Left ventricle myocardium inferior (tissue), 1 donor: ENCODE results near the gene MATR3. TPM values are rescaled to one million over a fixed set of nuclear protein-coding genes. Genes with fewer than 3 reads are reported as not detected.
A peak's percentile ranks its signal among the peaks of the same experiment; 100 is the strongest.

Experiments used
- DNase-seq: peaks from one replicate; pipeline ENCODE4 v3.0.0-alpha.2; 2020
- H3K27ac ChIP-seq: fragments of 200-600 bp; replicated peaks from 2 replicates; pipeline ENCODE4 v1.8.0; 2021
- H3K27me3 ChIP-seq: fragments of 200-600 bp; 2 replicates; pipeline ENCODE4 v1.8.0; 2021; ENCODE audit warnings: low read depth
- H3K36me3 ChIP-seq: fragments of 200-600 bp; 2 replicates; pipeline ENCODE4 v1.8.0; 2021
- H3K4me1 ChIP-seq: fragments of 200-600 bp; 2 replicates; pipeline ENCODE4 v1.8.0; 2021
- H3K4me3 ChIP-seq: fragments of 200-600 bp; 2 replicates; pipeline ENCODE4 v1.8.0; 2021; ENCODE audit warnings: mild to moderate bottlenecking, moderate library complexity
- H3K9me3 ChIP-seq: fragments of 200-600 bp; replicated peaks from 2 replicates; pipeline ENCODE4 v1.8.0; 2021
- intact Hi-C: fragments of 100-400 bp; cut with micrococcal nuclease; formaldehyde crosslinking; loops from one replicate; pipeline ENCODE4 v1.11.0; 2022
- total RNA-seq: library from RNA; stranded (reverse); fragmentation: NEBNext Ultra II Directional; extraction: Animal tissue kit (Norgen Biotek cat#: 25700); gene quantifications from one replicate; pipeline ENCODE4 v1.2.1, GENCODE V29; 2021
- TF ChIP-seq, protein P1 (sequence below): fragments of 200-600 bp; IDR thresholded peaks from 2 replicates; pipeline ENCODE4 v1.8.0; 2021; ENCODE audit warnings: antibody characterized with exemption, mild to moderate bottlenecking, borderline replicate concordance
- donor health status: DM: no; HTN: yes; CAD: no; lungs with severe emphysema.

Gene MATR3
- total RNA-seq, 1 donor from 2014 or later, result 121 TPM

DNA sequence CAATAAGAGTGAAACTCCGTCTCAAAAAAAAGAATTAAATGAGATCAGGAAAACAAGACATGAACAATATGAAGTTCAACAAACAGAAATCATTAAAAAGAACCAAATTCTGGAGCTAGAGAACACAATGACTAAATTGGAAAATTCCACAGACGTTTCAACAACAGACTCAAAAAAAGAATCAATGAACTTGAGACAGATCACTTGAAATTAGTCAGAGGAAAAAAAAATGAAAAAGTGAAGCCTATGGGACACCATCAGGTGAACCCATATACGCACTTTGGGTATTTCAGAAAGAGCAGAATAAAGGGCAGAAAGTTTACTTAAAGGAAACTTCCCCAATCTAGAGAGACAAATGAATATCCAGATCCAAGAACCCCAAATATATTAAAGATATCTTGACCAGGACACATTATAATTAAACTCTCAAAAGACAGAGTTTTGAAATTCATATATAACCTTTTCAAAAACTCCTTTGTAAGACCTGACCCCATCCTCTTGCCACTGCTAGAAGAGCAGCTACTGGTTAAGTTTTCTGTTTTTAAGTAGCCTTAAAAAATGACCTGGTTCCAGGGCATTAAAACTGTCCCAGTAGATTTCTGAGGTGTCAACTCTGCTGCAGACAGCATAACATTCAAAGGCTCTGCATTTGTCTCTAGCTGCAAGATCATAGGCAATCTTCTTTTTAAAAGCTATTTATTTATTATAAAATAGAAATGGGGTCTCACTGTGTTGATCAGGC, 7.7 kb upstream of the MATR3 start:
- no peaks in the 10 kb centered on the region for H3K27me3 ChIP-seq
- peaks cover 44% of the 10 kb centered on the region for H3K36me3 ChIP-seq
- no peak for DNase-seq
- no peak overlapping the region for H3K4me3 ChIP-seq
- TF ChIP-seq, protein P1, sequence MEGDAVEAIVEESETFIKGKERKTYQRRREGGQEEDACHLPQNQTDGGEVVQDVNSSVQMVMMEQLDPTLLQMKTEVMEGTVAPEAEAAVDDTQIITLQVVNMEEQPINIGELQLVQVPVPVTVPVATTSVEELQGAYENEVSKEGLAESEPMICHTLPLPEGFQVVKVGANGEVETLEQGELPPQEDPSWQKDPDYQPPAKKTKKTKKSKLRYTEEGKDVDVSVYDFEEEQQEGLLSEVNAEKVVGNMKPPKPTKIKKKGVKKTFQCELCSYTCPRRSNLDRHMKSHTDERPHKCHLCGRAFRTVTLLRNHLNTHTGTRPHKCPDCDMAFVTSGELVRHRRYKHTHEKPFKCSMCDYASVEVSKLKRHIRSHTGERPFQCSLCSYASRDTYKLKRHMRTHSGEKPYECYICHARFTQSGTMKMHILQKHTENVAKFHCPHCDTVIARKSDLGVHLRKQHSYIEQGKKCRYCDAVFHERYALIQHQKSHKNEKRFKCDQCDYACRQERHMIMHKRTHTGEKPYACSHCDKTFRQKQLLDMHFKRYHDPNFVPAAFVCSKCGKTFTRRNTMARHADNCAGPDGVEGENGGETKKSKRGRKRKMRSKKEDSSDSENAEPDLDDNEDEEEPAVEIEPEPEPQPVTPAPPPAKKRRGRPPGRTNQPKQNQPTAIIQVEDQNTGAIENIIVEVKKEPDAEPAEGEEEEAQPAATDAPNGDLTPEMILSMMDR, result no peak
- peaks cover 3% of the 10 kb centered on the region for H3K9me3 ChIP-seq
- H3K4me1 ChIP-seq, result peaks cover 8% of the 10 kb centered on the region
- intact Hi-C loops, result no loop called here
- H3K27ac ChIP-seq, result no peak overlapping the region

DNA sequence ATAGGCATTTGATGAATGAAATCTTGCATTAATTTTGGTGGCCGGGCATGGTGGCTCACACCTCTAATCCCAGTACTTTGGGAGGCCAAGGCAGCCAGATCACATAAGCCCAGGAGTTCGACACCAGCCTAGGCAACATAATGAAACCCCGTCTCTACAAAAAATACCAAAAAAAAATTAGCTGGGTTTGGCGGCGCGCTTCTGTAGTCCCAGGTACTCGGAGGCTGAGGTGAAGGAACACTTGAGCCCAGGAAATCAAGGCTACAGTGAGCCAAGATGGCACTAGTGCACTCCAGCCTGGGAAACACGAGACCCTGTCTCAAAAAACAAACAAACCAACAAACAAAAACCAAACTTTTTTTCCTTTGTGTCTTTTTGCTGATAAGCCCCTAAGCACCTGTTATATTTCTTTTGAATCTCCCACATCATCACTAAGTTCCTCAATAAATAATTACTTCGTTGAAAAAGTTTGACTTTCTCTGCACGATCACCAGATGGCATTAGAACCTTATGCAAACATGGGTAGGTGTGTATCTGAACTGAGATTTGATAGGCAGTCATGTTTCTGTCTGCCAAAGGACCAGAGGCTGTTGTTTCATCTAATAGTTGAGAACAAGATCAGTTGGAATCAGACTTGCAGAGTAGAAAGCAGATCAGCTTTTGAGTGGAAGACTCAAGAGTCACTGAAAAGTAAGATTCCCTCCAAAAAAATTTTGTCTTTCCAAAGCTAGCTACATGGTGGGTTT, 5.5 kb upstream of the MATR3 start:
- Histone ChIP-seq H3K4me1 (peaks cover 2% of the 10 kb centered on the region), H3K36me3 (peaks cover 27% of the 10 kb centered on the region), H3K9me3 (peaks cover 3% of the 10 kb centered on the region), H3K27me3 (no peaks in the 10 kb centered on the region), H3K27ac (no peak overlapping the region), H3K4me3 (no peak overlapping the region)
- TF ChIP-seq, protein P1, result peak; percentile 21
- DNase-seq, result no peak
- intact Hi-C loops, result no loop called here

DNA sequence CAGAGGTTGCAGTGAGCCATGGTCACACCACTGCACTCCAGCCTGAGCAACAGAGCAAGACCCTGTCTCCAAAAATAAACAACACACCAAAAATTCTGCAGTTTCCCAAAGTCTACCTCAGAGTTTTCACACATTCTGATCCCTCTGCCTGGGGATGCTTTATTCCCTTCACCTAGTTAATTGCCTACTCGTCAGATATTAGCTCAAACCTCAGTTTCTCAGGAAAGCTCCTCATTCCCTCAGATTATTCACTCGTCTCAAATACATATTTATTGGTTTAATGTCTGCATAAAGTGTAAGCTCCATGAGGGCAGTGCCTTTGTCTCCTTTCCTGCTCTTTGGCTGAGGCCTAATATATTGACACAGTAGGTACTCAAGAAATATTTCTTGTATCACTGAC, 2.5 kb upstream of the MATR3 start:
- intact Hi-C loops, result no loop called here
- H3K27me3 ChIP-seq, result no peaks in the 10 kb centered on the region
- DNase-seq, result no peak
- H3K36me3 ChIP-seq, result no peaks in the 10 kb centered on the region
- no peaks in the 10 kb centered on the region for H3K9me3 ChIP-seq
- peaks cover 29% of the 10 kb centered on the region for H3K4me1 ChIP-seq
- H3K4me3 ChIP-seq, result no peak overlapping the region
- H3K27ac ChIP-seq, result no peak overlapping the region
- TF ChIP-seq, protein P1, result no peak

DNA sequence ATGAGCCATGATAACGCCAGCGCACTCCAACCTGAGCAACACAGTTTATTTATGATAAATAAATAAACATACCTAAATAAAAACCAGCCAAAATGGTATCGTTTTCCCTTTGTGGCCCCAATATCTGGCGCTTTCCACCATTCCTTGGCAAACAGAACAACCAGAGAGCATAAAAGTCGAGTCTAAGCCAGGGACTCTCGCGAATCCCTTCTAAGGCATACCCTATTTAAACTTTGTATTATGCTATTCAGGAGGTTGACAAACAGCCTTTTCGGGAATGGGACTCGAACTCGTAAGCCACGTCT, 386 bp upstream of the MATR3 start:
- Histone ChIP-seq H3K27ac (peak overlapping the region; percentile 99), H3K4me1 (peaks cover 50% of the 10 kb centered on the region), H3K4me3 (peak overlapping the region; percentile 92), H3K27me3 (no peaks in the 10 kb centered on the region), H3K9me3 (no peaks in the 10 kb centered on the region), H3K36me3 (no peaks in the 10 kb centered on the region)
- intact Hi-C loops, result no loop called here
- TF ChIP-seq, protein P1, result no peak
- DNase-seq, result no peak

DNA sequence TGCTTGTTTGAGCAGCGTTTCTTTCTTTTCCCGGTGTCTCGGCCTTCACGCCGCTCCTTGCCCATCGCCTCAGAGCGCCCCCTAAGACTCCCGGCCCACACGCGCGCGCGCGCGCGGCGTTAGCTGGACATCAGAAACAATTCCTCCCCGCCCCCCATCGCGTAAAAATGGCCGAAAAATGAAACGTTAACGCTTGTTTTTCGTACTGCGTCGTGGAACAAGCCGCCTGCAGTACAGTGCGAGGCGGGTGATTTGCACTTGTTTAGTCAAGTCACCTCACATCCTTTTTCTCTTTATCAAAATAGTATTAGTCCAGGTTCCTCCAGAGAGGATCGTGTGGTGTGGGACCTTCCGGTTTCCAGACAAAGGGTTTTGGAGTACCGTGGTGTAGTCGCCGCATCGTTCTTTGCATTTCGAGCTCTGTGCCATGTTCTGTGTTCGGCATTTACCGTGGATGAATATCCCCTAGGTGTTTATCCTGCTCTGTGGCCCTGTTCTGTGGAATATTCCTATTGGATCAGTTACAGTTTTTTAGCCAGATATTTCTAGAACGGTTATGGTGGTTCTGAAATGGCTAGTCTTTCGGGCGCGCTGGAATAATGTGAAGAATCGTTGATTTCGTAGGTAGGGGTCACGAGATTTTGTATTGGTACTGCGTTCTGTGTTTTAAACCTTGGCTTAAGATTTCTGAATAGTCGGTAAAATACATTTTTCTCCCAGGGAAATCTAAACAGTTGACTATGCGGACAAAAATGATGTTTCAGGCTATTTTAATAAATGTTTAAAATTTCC, 1.0 kb downstream of the MATR3 start:
- Histone ChIP-seq H3K27ac (peak overlapping the region; percentile 99), H3K27me3 (no peaks in the 10 kb centered on the region), H3K36me3 (no peaks in the 10 kb centered on the region), H3K9me3 (no peaks in the 10 kb centered on the region), H3K4me1 (peaks cover 64% of the 10 kb centered on the region), H3K4me3 (peak overlapping the region; percentile 92)
- peak; percentile 78 for DNase-seq
- TF ChIP-seq, protein P1, result peak; percentile 30
- intact Hi-C loops, result no loop called here
